ENCODE results near the gene SLC20A1. TPM values are rescaled to one million over a fixed set of nuclear protein-coding genes. Genes with fewer than 3 reads are reported as not detected.

SLC20A1 gene
- total and polyA plus RNA-seq, 2 of the 4 experiments (the other 2 are of a cell fraction), result 93.6 to 94.1 TPM

DNA sequence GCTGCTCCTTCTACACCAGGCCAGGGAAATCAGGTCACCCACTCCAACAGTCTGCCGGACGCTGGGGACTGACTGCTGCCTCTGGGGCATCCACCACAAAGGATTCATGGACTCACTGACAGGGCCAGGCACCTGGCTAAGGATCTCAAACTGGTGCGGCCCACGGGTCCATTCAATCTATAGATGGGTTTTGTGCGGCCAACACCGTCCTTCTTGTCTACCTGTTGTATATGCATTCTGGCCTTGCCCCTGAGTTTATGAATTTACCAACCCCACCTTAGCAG is 10.9 kb upstream of the SLC20A1 start:
- no peak overlapping the region for H3K56ac ChIP-seq (ENCODE audit: extremely low read depth, insufficient read depth, low read length)
- no peak overlapping the region for H3K27ac ChIP-seq (ENCODE audit: insufficient read depth, low read length)
- no peak overlapping the region for H3K4me3 ChIP-seq (ENCODE audit: insufficient read depth, low read depth, low read length)
- TF ChIP-seq FOS (IDR thresholded peaks at IDR 0.05; ENCODE audit: low read depth, low read length), result no peak
- no peak for TF ChIP-seq RCOR1 (IDR thresholded peaks at IDR 0.05; ENCODE audit: insufficient replicate concordance, low read length)
- TF ChIP-seq, protein P1, sequence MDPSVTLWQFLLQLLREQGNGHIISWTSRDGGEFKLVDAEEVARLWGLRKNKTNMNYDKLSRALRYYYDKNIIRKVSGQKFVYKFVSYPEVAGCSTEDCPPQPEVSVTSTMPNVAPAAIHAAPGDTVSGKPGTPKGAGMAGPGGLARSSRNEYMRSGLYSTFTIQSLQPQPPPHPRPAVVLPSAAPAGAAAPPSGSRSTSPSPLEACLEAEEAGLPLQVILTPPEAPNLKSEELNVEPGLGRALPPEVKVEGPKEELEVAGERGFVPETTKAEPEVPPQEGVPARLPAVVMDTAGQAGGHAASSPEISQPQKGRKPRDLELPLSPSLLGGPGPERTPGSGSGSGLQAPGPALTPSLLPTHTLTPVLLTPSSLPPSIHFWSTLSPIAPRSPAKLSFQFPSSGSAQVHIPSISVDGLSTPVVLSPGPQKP (IDR thresholded peaks at IDR 0.05; ENCODE audit: borderline replicate concordance, low read depth, low read length), result no peak
- TF ChIP-seq RFX5 (IDR thresholded peaks at IDR 0.05; ENCODE audit: low read depth, low read length), result no peak
- no peak for TF ChIP-seq CTCF (conservative IDR thresholded peaks at IDR 0.05; ENCODE audit: low read depth, low read length)
- TF ChIP-seq CEBPB (IDR thresholded peaks at IDR 0.05; ENCODE audit: low read depth, low read length), result no peak
- no peak for TF ChIP-seq CHD1 (IDR thresholded peaks at IDR 0.05; ENCODE audit: low read depth, low read length)
- TF ChIP-seq, protein P2, sequence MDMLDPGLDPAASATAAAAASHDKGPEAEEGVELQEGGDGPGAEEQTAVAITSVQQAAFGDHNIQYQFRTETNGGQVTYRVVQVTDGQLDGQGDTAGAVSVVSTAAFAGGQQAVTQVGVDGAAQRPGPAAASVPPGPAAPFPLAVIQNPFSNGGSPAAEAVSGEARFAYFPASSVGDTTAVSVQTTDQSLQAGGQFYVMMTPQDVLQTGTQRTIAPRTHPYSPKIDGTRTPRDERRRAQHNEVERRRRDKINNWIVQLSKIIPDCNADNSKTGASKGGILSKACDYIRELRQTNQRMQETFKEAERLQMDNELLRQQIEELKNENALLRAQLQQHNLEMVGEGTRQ (IDR thresholded peaks at IDR 0.05; ENCODE audit: low read depth, low read length), result no peak
- no peak for TF ChIP-seq POLR2A (IDR thresholded peaks at IDR 0.05; ENCODE audit: low read depth, low read length)
- TF ChIP-seq NFE2L2 (IDR thresholded peaks at IDR 0.05; ENCODE audit: low read depth, low read length), result no peak
- no peak for TF ChIP-seq BHLHE40 (IDR thresholded peaks at IDR 0.05; ENCODE audit: low read depth, low read length)
- no peak for TF ChIP-seq RAD21 (IDR thresholded peaks at IDR 0.05; ENCODE audit: low read length)
- no peak for TF ChIP-seq SMC3 (IDR thresholded peaks at IDR 0.05; ENCODE audit: low read depth, low read length)
- no peak for TF ChIP-seq MAFK (IDR thresholded peaks at IDR 0.05; ENCODE audit: low read depth, low read length)
- no peak for TF ChIP-seq MAZ (IDR thresholded peaks at IDR 0.05; ENCODE audit: borderline replicate concordance, low read depth, low read length)
- CTCF ChIA-PET, result no interaction called here
- H2AFZ ChIP-seq (replicated peaks; ENCODE audit: low read length, poor library complexity), result no peak overlapping the region
- DNase-seq (no peak), ATAC-seq (ENCODE audit: low read depth) (no peak)
- no peak overlapping the region for H3K14ac ChIP-seq (replicated peaks; ENCODE audit: low read depth, low read length)
- BruUV-seq (replicated peaks), result no TSS peak
- no peak overlapping the region for H3K18ac ChIP-seq (ENCODE audit: low read depth, low read length)
- in situ Hi-C loops (cut with MboI; ENCODE audit: low sequenced_read_pairs), result no loop called here
- H3K9me1 ChIP-seq (ENCODE audit: insufficient read depth, low read length), result peaks cover 16% of the 10 kb centered on the region
- 90% methylated on average over 2 of the region's 6 CpGs; no CpG with 5 or more reads in 1 of the 2 experiments for WGBS, 2 experiments (ENCODE audit: extremely low coverage in 2 of 2, insufficient read length in 1 of 2)
- H4K91ac ChIP-seq (ENCODE audit: insufficient read depth, low read depth, low read length), result no peak overlapping the region
- H2AK9ac ChIP-seq (replicated peaks; ENCODE audit: low read depth, low read length, poor library complexity), result no peak overlapping the region
- H3K27me3 ChIP-seq (ENCODE audit: control insufficient read depth, insufficient read depth, low read length), result no peaks in the 10 kb centered on the region
- no peak overlapping the region for H2BK20ac ChIP-seq (ENCODE audit: low read depth, low read length)
- no peak overlapping the region for H2BK120ac ChIP-seq (ENCODE audit: low read depth, low read length)
- H3K9me3 ChIP-seq (ENCODE audit: control insufficient read depth, insufficient read depth, low read length), result no peaks in the 10 kb centered on the region
- H3K23ac ChIP-seq (ENCODE audit: low read depth, low read length), result no peak overlapping the region
- no peak overlapping the region for H2BK15ac ChIP-seq (ENCODE audit: low read depth, low read length)
- H4K5ac ChIP-seq (ENCODE audit: low read depth, low read length), result no peak overlapping the region
- dilution Hi-C loops (cut with HindIII; ENCODE audit: low sequenced_read_pairs, unreplicated experiment), result no loop called here
- no peaks in the 10 kb centered on the region for H4K20me1 ChIP-seq (ENCODE audit: insufficient read depth, low read length)
- H3K9ac ChIP-seq (ENCODE audit: low read depth, low read length), result no peak overlapping the region
- intact Hi-C loops (cut with micrococcal nuclease), result no loop called here
- H3K4ac ChIP-seq (ENCODE audit: low read depth, low read length), result no peak overlapping the region
- no peak overlapping the region for H4K8ac ChIP-seq (ENCODE audit: low read depth in 2 of 2, low read length in 2 of 2)
- peaks cover 12% of the 10 kb centered on the region for H3K4me1 ChIP-seq (ENCODE audit: control insufficient read depth, insufficient read depth, low read length)
- no peak overlapping the region for H2BK5ac ChIP-seq (ENCODE audit: low read depth, low read length, poor library complexity, severe bottlenecking)
- H3K36me3 ChIP-seq (ENCODE audit: control insufficient read depth, insufficient read depth, low read length), result no peaks in the 10 kb centered on the region
- H3K4me2 ChIP-seq (ENCODE audit: low read depth, low read length), result no peak overlapping the region
- H3K79me1 ChIP-seq (ENCODE audit: low read depth in 1 of 2, low read length in 2 of 2), result peaks cover 0 to 7% of the 10 kb centered on the region in 2 experiments; a peak in 2 of 4 replicates
- POLR2A ChIA-PET (ENCODE audit: unreplicated experiment), result no interaction called here
- no peak overlapping the region for H2AK5ac ChIP-seq (ENCODE audit: low read depth, low read length)
